Vagina (tissue), 2 donors: ENCODE measurements around the gene KCNA10.

Source experiments
- CTCF ChIP-seq, 3 experiments: fragments of 450-650 bp in 2 of 3; fragments of 200-600 bp in 1 of 3; sonication (generic) in 1 of 3; IDR thresholded peaks; one replicate each; pipeline ENCODE4 v1.5.1; 2017 to 2019; ENCODE audit warnings: antibody characterized with exemption in 3 of 3, mild to moderate bottlenecking in 2 of 3, moderate library complexity in 2 of 3
- POLR2AphosphoS5 ChIP-seq, 2 donors: sonication (generic); formaldehyde crosslinking; IDR thresholded peaks; one replicate each; pipeline ENCODE4 v1.9.0; 2017; ENCODE audit warnings: antibody characterized with exemption in 2 of 2, mild to moderate bottlenecking in 2 of 2, low read depth in 1 of 2; ENCODE audit not compliant: insufficient read depth in 1 of 2

GRCh38 chr1:110551278-110551809 lies 32.4 kb upstream of the KCNA10 start:
- TF ChIP-seq POLR2AphosphoS5 (IDR thresholded peaks at IDR 0.05; ENCODE audit: insufficient read depth in 1 of 2, low read depth in 1 of 2): no peak
- no peak for TF ChIP-seq CTCF (IDR thresholded peaks at IDR 0.05)
